HG03139 (cell line): ENCODE results near the gene MOSMO.

ENCODE experiments used
- ATAC-seq: cut with Tn5 transposase; IDR thresholded peaks from one replicate; pipeline ENCODE4 v1.9.1; 2021; ENCODE audit not compliant: unreplicated experiment

The MOSMO gene

DNA sequence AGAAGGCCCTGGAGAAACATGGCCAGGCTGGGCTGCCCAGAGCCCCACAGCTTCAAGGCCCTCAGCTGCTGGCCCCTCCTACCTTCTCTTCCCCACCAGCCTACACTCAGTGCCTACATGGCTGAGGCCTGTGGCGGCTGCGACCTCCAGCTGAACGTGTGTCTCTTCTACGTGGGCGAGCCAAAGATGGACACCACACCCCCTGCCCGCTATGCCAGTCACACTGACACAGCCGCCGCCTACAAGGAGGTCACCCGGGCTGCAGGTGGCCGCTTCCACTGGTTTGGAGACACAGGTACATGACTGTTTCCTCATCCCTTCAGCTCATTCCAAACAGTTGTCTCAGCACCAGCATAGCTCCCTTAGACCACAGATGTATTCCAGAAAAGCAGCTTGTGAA, 124.9 kb downstream of the MOSMO start:
- ATAC-seq: no peak
